Natural killer cell treated with Interleukin-12 subunit alpha and Interleukin-12 subunit beta and Interleukin-15 and Interleukin-18, amount 100 ng/mL, for 72 hours (primary cell): Measurements from ENCODE around the gene GKN1. TPM values are rescaled to one million over a fixed set of nuclear protein-coding genes. Genes with fewer than 3 reads are reported as not detected.

Source experiments
- ATAC-seq, 2 donors: fragments of 150-1000 bp; cut with Tn5 transposase in 1 of 2; sonication (Bioruptor Pico), chemical (Tn5 transposase) in 1 of 2; 2 replicates each; pipeline ENCODE4 v1.10.0; 2021
- DNase-seq: peaks from one replicate; pipeline ENCODE4 v3.0.0; 2022; ENCODE audit warnings: low spot score
- H3K27ac Mint-ChIP-seq, 2 donors: 1 replicate in 1 of 2; 2 replicates in 1 of 2; pipeline ENCODE4 v1.8.0; 2022; ENCODE audit warnings: mixed read lengths in 2 of 2, mild to moderate bottlenecking in 1 of 2, moderate library complexity in 1 of 2
- H3K27me3 Mint-ChIP-seq, 2 donors: 1 replicate in 1 of 2; 2 replicates in 1 of 2; pipeline ENCODE4 v1.8.0; 2022; ENCODE audit warnings: mixed read lengths in 2 of 2
- H3K36me3 Mint-ChIP-seq: one replicate; pipeline ENCODE4 v1.8.0; 2022; ENCODE audit warnings: mixed read lengths
- H3K4me1 Mint-ChIP-seq, 2 donors: 1 replicate in 1 of 2; 2 replicates in 1 of 2; pipeline ENCODE4 v1.8.0; 2022; ENCODE audit warnings: low read depth in 2 of 2, mixed read lengths in 2 of 2, mild to moderate bottlenecking in 1 of 2
- H3K4me3 Mint-ChIP-seq: one replicate; pipeline ENCODE4 v1.8.0; 2022; ENCODE audit warnings: mixed read lengths
- H3K9me3 Mint-ChIP-seq: 2 replicates; pipeline ENCODE4 v1.8.0; 2022; ENCODE audit warnings: mixed read lengths
- total RNA-seq, 2 donors: library from RNA; stranded (reverse); gene quantifications; one replicate each; pipeline ENCODE4 v1.2.3, GENCODE V29; 2022

GKN1 gene
- not detected for total RNA-seq

GRCh38 chr2:68974251-68974650 lies at the start of gene GKN1:
TSS of gene GKN1 (plus strand) at chr2:68974636. CDS start at chr2:68974678, 42 bp downstream.
- Mint-ChIP-seq H3K9me3 (no peaks in the 10 kb centered on the region), H3K4me1 (no peaks in the 10 kb centered on the region), H3K36me3 (no peaks in the 10 kb centered on the region), H3K27ac (no peak within 1 kb of the TSS), H3K27me3 (peaks cover 20 to 27% of the 10 kb centered on the region in 2 donors), H3K4me3 (no peak within 1 kb of the TSS)
- DNase-seq (no peak), ATAC-seq (no peak)

GRCh38 chr2:68925295-68925896 lies 49.0 kb upstream of the GKN1 start:
- DNase-seq: peak; percentile 73

GRCh38 chr2:68926796-68927195 lies 47.6 kb upstream of the GKN1 start:
- H3K27ac Mint-ChIP-seq: no peak overlapping the region
- DNase-seq: no peak
- ATAC-seq: no peak
- H3K36me3 Mint-ChIP-seq: no peaks in the 10 kb centered on the region
- H3K4me3 Mint-ChIP-seq: no peak overlapping the region
- H3K9me3 Mint-ChIP-seq: no peaks in the 10 kb centered on the region
- H3K4me1 Mint-ChIP-seq: no peaks in the 10 kb centered on the region
- H3K27me3 Mint-ChIP-seq: peaks cover 6 to 8% of the 10 kb centered on the region in 2 donors

More at GRCh38 chr2:68925295-68925896, 49.0 kb upstream of the GKN1 start:
- no peak overlapping the region for H3K4me3 Mint-ChIP-seq
- peaks cover 4 to 8% of the 10 kb centered on the region in 2 donors for H3K27me3 Mint-ChIP-seq
- H3K36me3 Mint-ChIP-seq: no peaks in the 10 kb centered on the region
- no peaks in the 10 kb centered on the region for H3K9me3 Mint-ChIP-seq
- H3K4me1 Mint-ChIP-seq: no peaks in the 10 kb centered on the region
- peak in 1 of 2 donors; percentile 68 for ATAC-seq
- no peak overlapping the region for H3K27ac Mint-ChIP-seq

- H3K9me3 Mint-ChIP-seq: no peaks in the 10 kb centered on the region
- H3K36me3 Mint-ChIP-seq: no peaks in the 10 kb centered on the region
- H3K27me3 Mint-ChIP-seq: peaks cover 14 to 24% of the 10 kb centered on the region in 2 donors
- no peak overlapping the region for H3K27ac Mint-ChIP-seq
- no peaks in the 10 kb centered on the region for H3K4me1 Mint-ChIP-seq
- H3K4me3 Mint-ChIP-seq: no peak overlapping the region
- DNase-seq (no peak), ATAC-seq (no peak)
Observed at GRCh38 chr2:68931149-68931711, 43.2 kb upstream of the GKN1 start.

GRCh38 chr2:68931799-68932198 lies 42.6 kb upstream of the GKN1 start:
- Mint-ChIP-seq H3K4me1 (no peaks in the 10 kb centered on the region), H3K27ac (no peak overlapping the region), H3K27me3 (peaks cover 14 to 24% of the 10 kb centered on the region in 2 donors), H3K4me3 (no peak overlapping the region), H3K9me3 (no peaks in the 10 kb centered on the region), H3K36me3 (no peaks in the 10 kb centered on the region)
- ATAC-seq: no peak
- no peak for DNase-seq

GRCh38 chr2:68932402-68932801 lies 42.0 kb upstream of the GKN1 start:
- no peak overlapping the region for H3K4me3 Mint-ChIP-seq
- DNase-seq (no peak), ATAC-seq (no peak)
- H3K4me1 Mint-ChIP-seq: no peaks in the 10 kb centered on the region
- H3K36me3 Mint-ChIP-seq: no peaks in the 10 kb centered on the region
- peaks cover 14 to 24% of the 10 kb centered on the region in 2 donors for H3K27me3 Mint-ChIP-seq
- H3K9me3 Mint-ChIP-seq: no peaks in the 10 kb centered on the region
- H3K27ac Mint-ChIP-seq: no peak overlapping the region

- no peak for DNase-seq
- H3K27ac Mint-ChIP-seq: no peak overlapping the region
- no peaks in the 10 kb centered on the region for H3K36me3 Mint-ChIP-seq
- ATAC-seq: no peak
- H3K9me3 Mint-ChIP-seq: no peaks in the 10 kb centered on the region
- no peak overlapping the region for H3K4me3 Mint-ChIP-seq
- H3K27me3 Mint-ChIP-seq: peaks cover 14 to 22% of the 10 kb centered on the region in 2 donors
- no peaks in the 10 kb centered on the region for H3K4me1 Mint-ChIP-seq
Observed at GRCh38 chr2:68934021-68934420, 40.4 kb upstream of the GKN1 start.

- H3K27me3 Mint-ChIP-seq: peaks cover 18 to 37% of the 10 kb centered on the region in 2 donors
- DNase-seq (no peak), ATAC-seq (peak in 1 of 2 donors; percentile 26)
- H3K9me3 Mint-ChIP-seq: no peaks in the 10 kb centered on the region
- H3K4me1 Mint-ChIP-seq: no peaks in the 10 kb centered on the region
- no peak overlapping the region for H3K4me3 Mint-ChIP-seq
- H3K36me3 Mint-ChIP-seq: peaks cover 8% of the 10 kb centered on the region
- H3K27ac Mint-ChIP-seq: no peak overlapping the region
Observed at GRCh38 chr2:68935471-68935870, 39.0 kb upstream of the GKN1 start.

GRCh38 chr2:68936427-68936826 lies 38.0 kb upstream of the GKN1 start:
- no peaks in the 10 kb centered on the region for H3K9me3 Mint-ChIP-seq
- H3K27me3 Mint-ChIP-seq: peaks cover 22 to 46% of the 10 kb centered on the region in 2 donors

GRCh38 chr2:68936889-68937288 lies 37.5 kb upstream of the GKN1 start:
- Mint-ChIP-seq H3K36me3 (peaks cover 8% of the 10 kb centered on the region), H3K27ac (no peak overlapping the region), H3K4me1 (no peaks in the 10 kb centered on the region), H3K9me3 (no peaks in the 10 kb centered on the region), H3K4me3 (no peak overlapping the region), H3K27me3 (peaks cover 25 to 51% of the 10 kb centered on the region in 2 donors)
- ATAC-seq: no peak
- no peak for DNase-seq

More at GRCh38 chr2:68936427-68936826, 38.0 kb upstream of the GKN1 start:
- ATAC-seq: no peak
- Mint-ChIP-seq H3K4me3 (no peak overlapping the region), H3K4me1 (no peaks in the 10 kb centered on the region), H3K27ac (no peak overlapping the region), H3K36me3 (peaks cover 8% of the 10 kb centered on the region)
- no peak for DNase-seq

GRCh38 chr2:68937346-68938055 lies 36.9 kb upstream of the GKN1 start:
- DNase-seq (no peak), ATAC-seq (no peak)
- Mint-ChIP-seq H3K4me3 (no peak overlapping the region), H3K27ac (no peak overlapping the region), H3K4me1 (no peaks in the 10 kb centered on the region), H3K27me3 (peaks cover 28 to 57% of the 10 kb centered on the region in 2 donors), H3K36me3 (peaks cover 8% of the 10 kb centered on the region), H3K9me3 (no peaks in the 10 kb centered on the region)

GRCh38 chr2:68938938-68939337 lies 35.5 kb upstream of the GKN1 start:
- peaks cover 29 to 62% of the 10 kb centered on the region in 2 donors for H3K27me3 Mint-ChIP-seq
- ATAC-seq: no peak
- no peak for DNase-seq
- no peak overlapping the region for H3K27ac Mint-ChIP-seq
- peaks cover 8% of the 10 kb centered on the region for H3K36me3 Mint-ChIP-seq
- H3K9me3 Mint-ChIP-seq: no peaks in the 10 kb centered on the region
- H3K4me3 Mint-ChIP-seq: no peak overlapping the region
- H3K4me1 Mint-ChIP-seq: peaks cover 2 to 5% of the 10 kb centered on the region in 2 donors

GRCh38 chr2:68939962-68940361 lies 34.5 kb upstream of the GKN1 start:
- no peak for ATAC-seq
- no peak overlapping the region for H3K27ac Mint-ChIP-seq
- H3K36me3 Mint-ChIP-seq: peaks cover 8% of the 10 kb centered on the region
- no peak overlapping the region for H3K4me3 Mint-ChIP-seq
- DNase-seq: no peak
- H3K9me3 Mint-ChIP-seq: no peaks in the 10 kb centered on the region
- peaks cover 2 to 5% of the 10 kb centered on the region in 2 donors for H3K4me1 Mint-ChIP-seq
- peaks cover 32 to 69% of the 10 kb centered on the region in 2 donors for H3K27me3 Mint-ChIP-seq

GRCh38 chr2:68940369-68940768 lies 34.1 kb upstream of the GKN1 start:
- peaks cover 32 to 68% of the 10 kb centered on the region in 2 donors for H3K27me3 Mint-ChIP-seq
- H3K9me3 Mint-ChIP-seq: no peaks in the 10 kb centered on the region
- peak in 1 of 2 donors; percentile 52 for ATAC-seq
- H3K4me3 Mint-ChIP-seq: no peak overlapping the region
- peaks cover 2 to 5% of the 10 kb centered on the region in 2 donors for H3K4me1 Mint-ChIP-seq
- no peak for DNase-seq
- peaks cover 8% of the 10 kb centered on the region for H3K36me3 Mint-ChIP-seq
- no peak overlapping the region for H3K27ac Mint-ChIP-seq
